CD4-positive, alpha-beta T cell treated with Interleukin-2 at 100 ng/mL for 4 hours (primary cell): Measurements from ENCODE around the gene ARID5B.
A peak's percentile ranks its signal among the peaks of the same experiment; 100 is the strongest.

Source experiments
- DNase-seq: peaks from one replicate; pipeline ENCODE4 v3.0.0-alpha.2; 2020; ENCODE audit warnings: low spot score

The ARID5B gene

GRCh38 chr10:62077330-62078015 is 176.0 kb downstream of the ARID5B start:
- DNase-seq: no peak

- DNase-seq: no peak
These were observed 178.5 kb downstream of the ARID5B start for GRCh38 chr10:62079885-62080559.

GRCh38 chr10:62080905-62081304 is 179.4 kb downstream of the ARID5B start:
- no peak for DNase-seq

GRCh38 chr10:62081341-62082270 is 180.1 kb downstream of the ARID5B start:
- DNase-seq: no peak

GRCh38 chr10:62082271-62082656 is 180.8 kb downstream of the ARID5B start:
- DNase-seq: no peak

GRCh38 chr10:62082729-62083411 is 181.4 kb downstream of the ARID5B start:
- peak; percentile 76 for DNase-seq

- DNase-seq: peak; percentile 71
These were observed 182.1 kb downstream of the ARID5B start for GRCh38 chr10:62083412-62084267.

- no peak for DNase-seq
These were observed 183.0 kb downstream of the ARID5B start for GRCh38 chr10:62084451-62084850.

- DNase-seq: no peak
These were observed 183.9 kb downstream of the ARID5B start for GRCh38 chr10:62085404-62085803.

GRCh38 chr10:62085821-62086220 is 184.3 kb downstream of the ARID5B start:
- no peak for DNase-seq

- DNase-seq: no peak
These were observed 185.8 kb downstream of the ARID5B start for GRCh38 chr10:62087329-62087728.

GRCh38 chr10:62088786-62089185 is 187.3 kb downstream of the ARID5B start:
- no peak for DNase-seq

- no peak for DNase-seq
These were observed 191.0 kb downstream of the ARID5B start for GRCh38 chr10:62092301-62093030.

GRCh38 chr10:62093863-62094291 is 192.4 kb downstream of the ARID5B start:
- no peak for DNase-seq

- DNase-seq: no peak
These were observed 194.0 kb downstream of the ARID5B start for GRCh38 chr10:62095181-62096122.

GRCh38 chr10:62096256-62096933 is 194.9 kb downstream of the ARID5B start:
- no peak for DNase-seq

- no peak for DNase-seq
These were observed 197.0 kb downstream of the ARID5B start for GRCh38 chr10:62098278-62099121.

- no peak for DNase-seq
These were observed 197.8 kb downstream of the ARID5B start for GRCh38 chr10:62099299-62099698.
